GM21423 (cell line): ENCODE measurements around the gene SMTNL1.
A peak's percentile ranks its signal among the peaks of the same experiment; 100 is the strongest.
"Not testable (repeated sequence)": the region's sequence is repeated elsewhere in the genome, so short reads cannot be mapped to it uniquely, and the experiment has no call there.

Source experiments
- ATAC-seq: cut with Tn5 transposase; IDR thresholded peaks from one replicate; pipeline ENCODE4 v1.9.1; 2021; ENCODE audit warnings: mild to moderate bottlenecking, moderate library complexity; ENCODE audit not compliant: unreplicated experiment

The SMTNL1 gene

GRCh38 chr11:57508341-57509170, 28.8 kb upstream of the SMTNL1 start:
- ATAC-seq: no peak

DNA sequence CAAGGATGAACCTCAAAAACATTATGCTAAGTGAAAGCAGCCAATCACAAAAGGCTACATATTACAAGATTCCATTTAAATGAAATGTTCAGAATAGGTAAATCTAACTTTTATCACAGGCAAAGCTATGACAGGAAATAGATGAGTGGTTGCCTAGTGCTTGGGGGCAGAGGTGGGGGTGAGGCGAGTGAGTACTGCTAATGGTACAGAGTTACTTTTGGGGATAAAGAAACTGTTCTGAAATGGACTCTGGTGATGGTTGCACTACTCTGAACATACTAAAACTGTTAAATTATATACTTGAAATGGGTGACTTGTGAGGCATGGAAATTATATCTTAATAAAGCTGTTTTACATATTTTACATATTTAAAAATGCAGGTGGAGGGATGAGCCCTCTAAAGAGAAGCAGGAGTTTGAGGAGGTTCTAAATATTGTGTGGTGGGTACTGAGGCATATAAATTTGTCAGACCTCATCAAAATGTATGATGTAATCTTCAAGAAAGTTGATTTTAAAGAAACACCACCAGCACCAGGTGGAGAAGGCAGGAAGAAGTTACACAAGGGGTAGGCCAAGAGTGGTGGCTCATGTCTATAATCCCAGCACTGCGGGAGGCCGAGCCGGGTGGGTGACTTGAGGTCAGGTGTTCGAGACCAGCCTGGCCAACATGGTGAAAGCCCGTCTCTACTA, 25.5 kb upstream of the SMTNL1 start:
- ATAC-seq: no peak

DNA sequence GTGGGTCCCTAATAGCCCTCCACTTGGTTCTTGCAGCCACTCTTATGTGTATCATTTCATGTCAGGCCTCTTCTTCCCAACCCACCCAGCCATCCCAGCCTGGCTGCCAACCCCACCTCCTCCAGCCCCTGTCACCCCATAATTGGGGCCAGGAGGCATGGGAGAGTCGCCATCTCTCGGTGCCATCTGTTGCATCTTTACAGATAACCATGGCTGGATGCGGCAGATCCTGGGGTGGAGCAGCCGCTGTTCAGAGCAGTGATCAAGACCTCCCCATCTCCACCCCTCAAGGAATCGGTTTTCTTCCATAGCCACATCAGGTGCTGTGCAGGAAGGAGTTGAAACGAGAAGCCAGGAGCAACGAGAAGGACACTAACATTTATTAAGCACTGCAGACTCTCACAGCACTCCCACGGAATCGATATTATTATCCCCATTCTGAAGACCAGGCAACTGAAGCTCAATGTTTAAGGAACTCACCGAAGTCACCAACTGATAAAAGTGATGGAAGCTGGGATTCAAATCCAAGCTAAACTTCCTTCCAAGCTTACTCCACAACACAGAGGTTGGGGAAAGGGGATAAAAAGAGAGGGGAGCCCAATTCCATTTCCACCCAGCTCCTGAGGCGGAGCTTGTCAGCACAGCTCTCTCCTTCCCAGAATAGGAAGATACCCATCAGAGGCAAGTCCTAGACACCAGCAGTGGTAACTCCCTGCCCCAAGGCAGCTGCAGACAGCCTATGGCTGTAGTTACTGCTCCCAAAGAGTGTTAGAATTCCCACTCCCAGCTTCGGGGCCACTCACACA, 24.5 kb upstream of the SMTNL1 start:
- ATAC-seq: no peak

DNA sequence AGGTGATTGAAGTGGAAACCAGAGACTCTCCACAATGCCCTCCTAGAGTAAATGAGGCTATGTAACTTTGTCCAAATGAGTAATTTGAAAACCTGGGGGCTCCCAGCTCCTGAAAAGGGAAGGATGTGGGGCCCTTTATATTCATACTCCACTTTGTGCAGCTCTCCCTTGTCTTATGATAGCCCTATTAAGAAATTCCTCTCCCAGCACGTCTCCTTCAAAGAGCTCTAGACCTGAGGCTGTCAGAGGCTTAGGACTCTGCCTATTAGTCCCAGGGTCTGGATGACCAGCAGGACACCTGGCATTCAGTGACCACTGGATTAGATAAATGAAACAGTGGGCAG, 24.0 kb upstream of the SMTNL1 start:
- no peak for ATAC-seq

- ATAC-seq: peak; percentile 33
These were observed 23.4 kb upstream of the SMTNL1 start for GRCh38 chr11:57513911-57514537.

DNA sequence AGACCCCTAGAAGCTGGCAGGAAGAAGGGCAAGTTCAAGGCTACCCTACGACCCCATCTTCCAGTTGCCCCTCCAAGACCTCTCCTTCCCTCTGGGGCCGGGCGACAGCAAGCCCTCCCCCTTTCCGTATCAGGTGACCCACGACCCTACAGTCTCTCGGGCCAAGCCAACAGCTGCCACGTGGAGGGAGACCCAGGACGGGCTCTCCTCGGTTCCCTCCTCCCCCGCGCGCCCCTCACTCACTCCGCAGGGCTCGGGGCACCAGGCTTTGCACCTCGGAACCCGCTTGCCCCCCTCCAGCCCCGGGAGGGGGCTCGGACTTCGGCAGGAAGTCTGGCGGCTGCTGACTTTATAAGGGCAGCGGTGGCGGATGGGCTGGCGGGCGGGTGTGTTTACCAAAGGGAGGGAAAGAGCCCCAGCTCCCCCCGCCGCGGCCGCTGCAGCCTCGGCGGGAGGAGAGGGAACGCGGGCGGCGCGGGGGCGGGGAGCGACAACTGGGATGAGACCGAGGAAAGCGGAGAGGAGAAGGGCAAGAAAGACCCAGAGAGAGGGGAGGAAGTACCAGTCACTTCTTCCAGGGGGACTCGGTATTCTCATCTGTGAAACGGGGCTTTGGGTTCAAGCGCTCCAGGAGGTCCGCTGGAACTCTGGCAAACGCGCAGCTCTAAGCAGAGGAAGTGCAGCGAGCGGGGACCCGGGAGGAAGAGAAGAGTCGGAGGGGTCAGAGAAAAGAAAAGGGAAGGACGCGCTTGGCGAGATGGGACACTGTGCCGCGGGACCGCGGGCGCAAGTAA, 22.7 kb upstream of the SMTNL1 start:
- peak; percentile 44 for ATAC-seq

- ATAC-seq: peak; percentile 42
These were observed 21.9 kb upstream of the SMTNL1 start, which contains the start of gene SLC43A1 for GRCh38 chr11:57515332-57516060. Gene SLC43A1, minus strand, starts transcription at chr11:57515702. Its CDS starts 1,591 bp downstream, at chr11:57514111.

DNA sequence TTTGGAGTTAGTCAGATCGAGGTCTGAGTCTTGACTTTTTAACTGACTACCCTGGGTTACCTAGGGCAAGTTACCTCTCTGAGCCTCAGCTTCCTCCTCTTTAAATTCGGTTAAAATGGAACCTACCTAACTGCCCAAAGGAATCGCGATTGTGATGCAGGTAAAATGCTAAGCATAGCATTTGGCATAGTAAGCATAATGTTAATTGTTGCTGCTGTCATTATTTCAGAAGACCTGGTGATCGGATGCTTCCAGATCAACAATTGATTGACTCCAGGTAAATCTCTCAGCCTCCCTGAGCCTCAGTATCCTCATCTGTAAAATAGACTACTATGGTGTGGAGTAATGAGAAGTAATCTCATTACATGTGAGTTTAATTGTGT, 21.3 kb upstream of the SMTNL1 start:
- ATAC-seq: no peak

GRCh38 chr11:57521116-57521515, 16.3 kb upstream of the SMTNL1 start:
- ATAC-seq: no peak

DNA sequence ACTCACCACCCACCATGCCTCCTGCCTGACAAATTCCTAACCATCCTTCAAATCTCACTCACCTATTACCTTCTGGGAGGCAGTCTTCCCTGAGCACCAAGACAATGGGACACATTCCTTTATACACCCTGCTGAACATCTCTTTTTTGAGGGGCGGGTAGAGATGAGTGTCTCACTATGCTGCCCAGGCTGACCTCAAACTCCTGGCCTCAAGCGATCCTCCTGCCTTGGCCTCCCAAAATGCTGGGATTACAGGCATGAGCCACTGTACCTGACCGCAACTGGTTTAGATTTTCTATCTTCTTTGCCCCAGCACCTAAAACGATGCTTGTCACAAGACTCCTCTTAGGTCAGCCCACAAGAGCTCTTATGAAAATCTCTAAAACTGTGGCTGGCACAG, 14.0 kb upstream of the SMTNL1 start:
- ATAC-seq: no peak

GRCh38 chr11:57527056-57527631, 10.3 kb upstream of the SMTNL1 start:
- no peak for ATAC-seq

GRCh38 chr11:57529012-57529411, 8.4 kb upstream of the SMTNL1 start:
- no peak for ATAC-seq

GRCh38 chr11:57530215-57530595, 7.2 kb upstream of the SMTNL1 start:
- no peak for ATAC-seq

DNA sequence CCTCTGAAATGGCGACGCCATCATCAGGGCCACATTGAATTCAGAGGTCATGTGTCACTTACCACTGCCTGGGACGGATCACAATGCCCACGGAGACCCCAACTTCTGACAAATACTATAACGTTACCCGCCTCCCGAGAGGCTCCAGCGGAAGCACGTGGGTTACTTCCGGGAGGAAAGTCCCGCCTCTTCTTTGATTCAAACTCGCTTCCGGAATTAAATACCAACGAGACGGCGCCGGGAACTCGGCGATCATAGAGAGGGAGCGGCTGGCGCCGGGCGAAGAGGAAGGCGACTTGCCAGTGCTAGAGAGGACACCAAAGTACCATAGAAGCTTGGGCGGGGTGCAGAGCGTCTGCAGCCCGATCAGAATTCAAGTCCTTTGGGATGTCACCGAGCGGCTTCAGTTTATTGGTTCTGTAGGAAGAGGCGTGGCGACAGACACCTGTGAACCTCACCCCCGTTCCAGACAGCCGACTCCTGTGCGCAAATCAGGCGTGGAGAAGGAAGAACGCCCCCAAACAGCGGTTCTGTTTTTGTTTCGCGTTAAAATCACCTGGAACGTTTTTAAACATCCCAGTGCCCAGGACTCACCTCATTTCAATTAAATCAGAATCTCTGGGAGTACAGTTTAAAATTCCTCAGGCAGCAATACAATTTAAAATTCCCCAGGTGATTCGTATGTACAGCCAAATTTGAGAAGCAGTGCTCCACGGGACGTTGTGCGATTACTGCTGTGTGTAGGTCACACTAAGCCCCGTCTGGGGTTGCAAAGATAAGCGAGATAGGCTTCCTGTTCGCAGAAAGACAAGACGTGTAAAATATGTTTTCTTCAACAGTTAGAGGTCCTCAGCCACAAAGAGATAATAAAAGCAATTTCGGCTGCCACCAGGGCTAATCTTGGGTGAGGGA, 6.5 kb upstream of the SMTNL1 start, which contains the start of gene TIMM10:
TSS of gene TIMM10 (minus strand) at position 159 of the 912 bp plus-strand sequence. CDS start 565 bp downstream, outside the sequence.
- ATAC-seq: peak; percentile 98

DNA sequence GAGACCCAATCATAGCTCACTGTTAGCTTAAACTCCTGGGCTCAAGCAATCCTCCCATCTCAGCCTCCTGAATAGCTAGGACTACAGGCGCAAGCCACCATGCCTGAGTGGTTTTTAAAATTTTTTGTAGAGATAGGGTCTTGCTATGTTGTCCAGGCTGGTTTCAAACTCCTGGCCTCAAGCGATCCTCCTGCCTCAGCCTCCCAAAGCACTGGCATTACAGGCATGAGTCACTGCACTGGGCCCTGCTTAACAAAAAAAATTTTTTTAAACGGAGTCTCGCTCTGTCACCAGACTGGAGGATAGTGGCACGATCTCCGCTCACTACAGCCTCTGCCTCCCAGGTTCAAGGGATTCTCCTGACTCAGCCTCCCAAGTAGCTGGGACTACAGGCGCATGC, 2.9 kb upstream of the SMTNL1 start:
- not testable (repeated sequence) for ATAC-seq

DNA sequence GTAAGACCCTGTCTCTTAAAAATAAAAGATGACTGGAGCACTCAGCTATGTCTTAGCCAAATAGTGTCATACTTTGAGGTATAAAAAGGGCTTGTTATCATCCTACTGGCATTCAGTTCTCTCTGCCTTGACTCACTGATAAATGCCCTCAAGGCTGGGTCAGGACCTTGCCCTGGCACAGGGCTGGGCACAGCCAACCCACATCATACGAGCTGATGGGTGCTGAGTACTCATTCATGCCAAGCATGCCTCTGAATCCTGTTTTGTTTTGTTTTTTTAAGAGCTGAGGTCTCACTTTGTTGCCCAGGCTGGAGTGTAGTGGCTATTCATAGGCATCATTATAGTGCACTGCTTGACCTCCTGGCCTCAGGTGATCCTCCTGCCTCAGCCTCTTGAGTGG, 1.9 kb downstream of the SMTNL1 start:
- no peak for ATAC-seq

GRCh38 chr11:57541169-57541568, 3.8 kb downstream of the SMTNL1 start:
- no peak for ATAC-seq

GRCh38 chr11:57542582-57542981, 5.2 kb downstream of the SMTNL1 start:
- ATAC-seq: no peak
